ENCODE results near the gene TSTD1.

DNA sequence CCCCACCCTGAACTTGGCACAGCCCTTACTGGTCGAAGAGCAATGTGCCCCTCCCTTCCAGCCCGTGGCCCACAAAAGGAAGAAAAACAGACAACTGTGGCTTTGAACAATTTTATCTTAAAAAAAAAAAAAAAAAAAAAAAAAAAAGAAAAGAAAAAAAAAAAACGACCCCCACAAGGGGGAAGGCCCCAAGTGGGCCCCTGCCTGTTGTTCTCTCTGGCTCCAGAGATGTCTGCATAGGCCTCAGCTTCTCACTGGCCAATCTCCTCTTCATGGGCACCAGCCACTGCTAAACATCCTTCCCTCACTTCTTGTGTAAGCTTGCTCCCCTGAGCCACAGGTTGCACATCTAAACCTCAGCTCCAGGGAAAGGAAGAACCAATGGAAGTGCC lies 386 bp upstream of the TSTD1 start:
- TF ChIP-seq CTCF (IDR thresholded peaks at IDR 0.05) (no peak), POLR2AphosphoS5 (IDR thresholded peaks at IDR 0.05; ENCODE audit: low read depth, low read length) (no peak), SIN3A (IDR thresholded peaks at IDR 0.05; ENCODE audit: borderline replicate concordance, insufficient read depth, low read depth, low read length) (no peak), TCF7L2 (IDR thresholded peaks at IDR 0.05; ENCODE audit: low read depth, low read length) (no peak)
